OCI-LY3 (cell line): ENCODE measurements around the gene SERINC5.

ENCODE experiments used
- CTCF ChIP-seq: fragments of 200-600, 300-600 bp; sonication (generic); IDR thresholded peaks from 2 replicates; pipeline ENCODE4 v1.5.1; 2014; ENCODE audit warnings: antibody characterized with exemption, low read length, low read depth
- EZH2phosphoT487 ChIP-seq: fragments of 200-600 bp; shearing (Covaris generic); IDR thresholded peaks from 2 replicates; pipeline ENCODE4 v1.6.1; 2018; ENCODE audit warnings: antibody characterized with exemption, mixed run types, low read depth

GRCh38 chr5:80103371-80103770 is 152.5 kb downstream of the SERINC5 start:
- TF ChIP-seq CTCF: no peak
- no peak for TF ChIP-seq EZH2phosphoT487
